Lower lobe of right lung (tissue), 2 donors: ENCODE measurements around the gene TRIM63. TPM values are rescaled to one million over a fixed set of nuclear protein-coding genes. Genes with fewer than 3 reads are reported as not detected.

Source experiments
- ATAC-seq, 2 donors: fragments of 200-7000 bp; cut with Tn5 transposase; one replicate each; pipeline ENCODE4 v1.9.1; 2020 to 2022; ENCODE audit warnings: mild to moderate bottlenecking in 2 of 2, moderate library complexity in 2 of 2
- DNase-seq: peaks from one replicate; pipeline ENCODE4 v3.0.0-alpha.2; 2020
- H3K27ac ChIP-seq: fragments of 200-600 bp; one replicate; pipeline ENCODE4 v1.8.0; 2022
- H3K27me3 ChIP-seq: fragments of 200-600 bp; one replicate; pipeline ENCODE4 v1.8.0; 2022; ENCODE audit warnings: low read depth
- H3K36me3 ChIP-seq: fragments of 200-600 bp; one replicate; pipeline ENCODE4 v1.8.0; 2022; ENCODE audit warnings: mild to moderate bottlenecking
- H3K4me1 ChIP-seq: fragments of 200-600 bp; one replicate; pipeline ENCODE4 v1.8.0; 2022
- H3K4me3 ChIP-seq: fragments of 200-600 bp; one replicate; pipeline ENCODE4 v1.8.0; 2022; ENCODE audit warnings: mild to moderate bottlenecking
- H3K9me3 ChIP-seq: fragments of 200-600 bp; one replicate; pipeline ENCODE4 v1.8.0; 2022
- intact Hi-C: fragments of 100-400 bp; cut with DNase I; formaldehyde crosslinking; loops from one replicate; pipeline ENCODE4 v1.11.0; 2022
- total RNA-seq: library from RNA; stranded (reverse); fragmentation: NEBNext Ultra II Directional; extraction: Animal tissue kit (Norgen Biotek cat#: 25700); gene quantifications from one replicate; pipeline ENCODE4 v1.2.1, GENCODE V29; 2021
- TF ChIP-seq, protein P1 (sequence below): fragments of 200-600 bp; IDR thresholded peaks from one replicate; pipeline ENCODE4 v1.8.0; 2022; ENCODE audit warnings: antibody characterized with exemption, mild to moderate bottlenecking
- donor health status: DM: no; HTN: yes; CAD: no; lungs with severe emphysema.

Gene TRIM63
- total RNA-seq, 1 donor from 2014 or later = 0.53 TPM

GRCh38 chr1:26050248-26050640 lies 17.2 kb downstream of the TRIM63 start:
- Histone ChIP-seq H3K9me3 (no peaks in the 10 kb centered on the region), H3K36me3 (no peaks in the 10 kb centered on the region), H3K4me3 (no peak overlapping the region), H3K4me1 (peaks cover 15% of the 10 kb centered on the region), H3K27ac (no peak overlapping the region), H3K27me3 (peaks cover 49% of the 10 kb centered on the region)
- TF ChIP-seq, protein P1, sequence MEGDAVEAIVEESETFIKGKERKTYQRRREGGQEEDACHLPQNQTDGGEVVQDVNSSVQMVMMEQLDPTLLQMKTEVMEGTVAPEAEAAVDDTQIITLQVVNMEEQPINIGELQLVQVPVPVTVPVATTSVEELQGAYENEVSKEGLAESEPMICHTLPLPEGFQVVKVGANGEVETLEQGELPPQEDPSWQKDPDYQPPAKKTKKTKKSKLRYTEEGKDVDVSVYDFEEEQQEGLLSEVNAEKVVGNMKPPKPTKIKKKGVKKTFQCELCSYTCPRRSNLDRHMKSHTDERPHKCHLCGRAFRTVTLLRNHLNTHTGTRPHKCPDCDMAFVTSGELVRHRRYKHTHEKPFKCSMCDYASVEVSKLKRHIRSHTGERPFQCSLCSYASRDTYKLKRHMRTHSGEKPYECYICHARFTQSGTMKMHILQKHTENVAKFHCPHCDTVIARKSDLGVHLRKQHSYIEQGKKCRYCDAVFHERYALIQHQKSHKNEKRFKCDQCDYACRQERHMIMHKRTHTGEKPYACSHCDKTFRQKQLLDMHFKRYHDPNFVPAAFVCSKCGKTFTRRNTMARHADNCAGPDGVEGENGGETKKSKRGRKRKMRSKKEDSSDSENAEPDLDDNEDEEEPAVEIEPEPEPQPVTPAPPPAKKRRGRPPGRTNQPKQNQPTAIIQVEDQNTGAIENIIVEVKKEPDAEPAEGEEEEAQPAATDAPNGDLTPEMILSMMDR = no peak
- no peak for ATAC-seq
- intact Hi-C loops = no loop called here
- DNase-seq = no peak

GRCh38 chr1:26049531-26050247 lies 17.7 kb downstream of the TRIM63 start:
- peaks cover 54% of the 10 kb centered on the region for H3K27me3 ChIP-seq
- TF ChIP-seq, protein P1 = no peak
- peaks cover 15% of the 10 kb centered on the region for H3K4me1 ChIP-seq
- intact Hi-C loops = no loop called here
- no peak overlapping the region for H3K4me3 ChIP-seq
- H3K9me3 ChIP-seq = no peaks in the 10 kb centered on the region
- no peak overlapping the region for H3K27ac ChIP-seq
- no peaks in the 10 kb centered on the region for H3K36me3 ChIP-seq
- ATAC-seq (no peak), DNase-seq (no peak)

- intact Hi-C loops = no loop called here
- Histone ChIP-seq H3K27me3 (peaks cover 69% of the 10 kb centered on the region), H3K9me3 (no peaks in the 10 kb centered on the region), H3K27ac (no peak overlapping the region), H3K36me3 (no peaks in the 10 kb centered on the region), H3K4me1 (peaks cover 15% of the 10 kb centered on the region), H3K4me3 (no peak overlapping the region)
- DNase-seq (no peak), ATAC-seq (no peak)
- TF ChIP-seq, protein P1 = no peak
Observed at GRCh38 chr1:26047278-26047874, 20.1 kb downstream of the TRIM63 start.

DNA sequence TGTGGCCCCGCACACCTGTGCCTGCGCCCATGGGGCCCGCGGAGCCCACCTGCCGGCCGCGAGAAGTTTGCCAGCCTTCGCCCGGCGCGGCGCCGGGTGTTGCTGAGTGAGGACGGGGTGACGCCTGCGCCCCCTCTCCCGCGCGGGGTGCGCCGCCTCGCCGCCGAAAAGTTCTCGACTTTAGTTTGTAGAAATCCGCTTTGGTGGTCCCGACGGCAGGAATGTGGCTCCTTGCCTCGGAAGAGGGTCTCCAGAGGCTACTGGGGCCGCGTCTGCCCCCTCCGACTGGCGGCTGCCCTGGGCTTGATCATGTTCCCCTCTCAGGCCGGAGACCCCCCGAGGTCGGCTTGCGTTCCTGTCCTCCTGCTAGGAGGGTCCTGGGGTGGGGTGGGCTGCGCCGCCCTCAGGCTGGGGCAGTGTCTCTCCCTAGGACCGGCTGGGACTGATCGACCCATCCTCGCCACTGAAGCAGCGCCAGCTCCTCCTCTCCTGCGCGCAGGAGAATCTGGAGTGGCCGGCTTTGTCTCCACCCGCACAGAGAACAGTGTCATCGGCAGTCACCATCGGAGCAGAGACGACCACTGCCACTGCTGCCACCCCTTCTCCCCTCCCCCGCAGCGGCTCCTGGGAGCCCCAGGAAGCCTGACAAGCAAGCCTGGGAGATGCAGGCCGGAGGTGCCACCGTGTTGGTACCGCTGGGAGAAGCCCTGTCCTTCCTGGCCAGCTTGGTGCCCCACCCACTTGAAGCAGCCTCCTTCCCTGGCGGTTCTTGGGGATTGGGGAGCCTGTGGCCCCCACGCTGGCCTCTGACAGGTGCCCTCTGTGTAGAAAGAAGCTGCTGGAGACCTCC lies 21.0 kb downstream of the TRIM63 start:
- Histone ChIP-seq H3K9me3 (no peaks in the 10 kb centered on the region), H3K36me3 (no peaks in the 10 kb centered on the region), H3K4me3 (peak overlapping the region; percentile 19), H3K27me3 (peaks cover 78% of the 10 kb centered on the region), H3K4me1 (peaks cover 15% of the 10 kb centered on the region), H3K27ac (no peak overlapping the region)
- DNase-seq (no peak), ATAC-seq (no peak)
- intact Hi-C loops = no loop called here
- TF ChIP-seq, protein P1 = no peak

GRCh38 chr1:26045722-26046245 lies 21.6 kb downstream of the TRIM63 start, which contains the start of gene SLC30A2:
SLC30A2 (minus strand) TSS chr1:26046118; CDS start chr1:26045896, 222 bp downstream.
- Histone ChIP-seq H3K27ac (no peak within 1 kb of the TSS), H3K36me3 (no peaks in the 10 kb centered on the region), H3K4me3 (peak within 1 kb of the TSS; percentile 19), H3K9me3 (no peaks in the 10 kb centered on the region), H3K4me1 (peaks cover 15% of the 10 kb centered on the region), H3K27me3 (peaks cover 80% of the 10 kb centered on the region)
- TF ChIP-seq, protein P1 = no peak
- ATAC-seq = peak in 1 of 2 donors; percentile 13
- DNase-seq = no peak
- intact Hi-C loops = no loop called here
